ENCODE measurements around the gene CD180.

CD180 gene

DNA sequence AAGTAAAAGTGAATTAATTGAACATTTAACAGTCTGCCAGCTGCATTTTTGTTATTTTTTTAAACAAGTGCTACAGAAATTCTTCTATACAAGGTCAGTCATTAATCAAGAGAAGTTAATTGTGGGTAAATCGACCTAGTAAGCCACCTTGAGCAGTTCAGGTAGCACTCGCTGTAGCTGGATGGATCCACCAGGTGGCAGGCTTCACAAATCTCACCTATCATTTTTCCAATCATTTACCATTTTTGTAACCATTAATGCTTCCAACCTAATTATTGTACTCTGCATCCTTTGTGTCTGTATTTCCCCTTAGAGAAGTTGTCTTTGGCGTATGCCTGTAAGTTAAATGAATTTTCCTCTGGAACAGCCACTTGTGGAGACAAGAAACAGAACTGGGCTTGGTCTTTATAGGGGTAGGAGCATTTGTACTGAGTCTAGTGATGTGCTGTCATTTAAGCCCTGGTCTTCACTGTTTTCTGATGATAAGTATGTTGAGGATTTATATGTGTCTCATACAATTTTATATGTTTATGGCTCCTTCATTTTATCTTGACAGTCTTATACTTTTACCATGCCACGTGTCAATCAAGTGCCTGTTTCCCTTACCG is 39.5 kb downstream of the CD180 start:
- peak; percentile 30 for DNase-seq

DNA sequence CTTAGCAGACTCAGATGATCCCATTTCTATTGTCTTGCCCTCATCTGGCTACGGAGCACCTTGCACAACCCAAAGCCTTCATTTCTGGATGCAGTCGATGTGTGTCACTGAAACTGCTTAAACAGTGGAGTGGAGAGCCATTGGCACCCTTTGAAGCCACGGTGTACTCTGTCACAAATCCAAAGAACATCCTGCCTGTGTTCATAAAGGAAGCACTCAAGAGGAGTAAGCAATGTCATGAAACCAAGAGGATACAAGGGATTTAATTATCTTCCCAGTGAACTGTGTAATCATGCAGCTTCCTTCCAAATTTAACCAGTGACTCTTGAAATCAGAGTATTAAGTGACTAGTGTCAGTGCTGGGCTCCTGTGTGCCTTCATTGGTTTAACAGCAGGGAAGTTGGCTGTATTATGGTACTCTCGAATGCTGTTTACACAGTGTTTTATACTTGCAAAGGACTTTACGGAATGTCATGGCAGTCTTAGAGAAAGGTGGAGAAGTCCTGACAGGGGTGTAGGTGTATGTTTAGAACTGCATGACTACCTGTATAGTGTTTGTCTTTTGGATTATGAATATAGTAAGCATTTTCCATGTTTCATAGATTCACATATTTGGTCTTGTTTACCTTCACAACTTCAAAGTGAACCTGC is 41.9 kb downstream of the CD180 start:
- no peak for DNase-seq

DNA sequence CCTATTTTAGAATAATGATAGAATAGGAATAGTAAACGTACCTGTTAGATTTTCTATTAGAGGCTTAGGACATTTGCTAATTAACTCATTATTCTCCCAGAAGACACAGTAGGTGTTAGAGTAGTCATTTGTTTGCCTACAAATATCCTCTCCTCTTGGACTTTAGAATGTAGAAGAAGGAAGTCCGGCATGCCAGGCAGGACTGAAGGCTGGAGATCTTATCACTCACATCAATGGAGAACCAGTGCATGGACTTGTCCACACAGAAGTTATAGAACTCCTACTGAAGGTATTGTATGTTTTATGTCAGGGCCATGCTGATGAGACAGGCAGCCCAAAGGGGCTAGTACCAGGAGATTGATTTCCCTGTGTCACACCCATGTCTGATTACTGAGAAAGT is 43.3 kb downstream of the CD180 start:
- no peak for DNase-seq

DNA sequence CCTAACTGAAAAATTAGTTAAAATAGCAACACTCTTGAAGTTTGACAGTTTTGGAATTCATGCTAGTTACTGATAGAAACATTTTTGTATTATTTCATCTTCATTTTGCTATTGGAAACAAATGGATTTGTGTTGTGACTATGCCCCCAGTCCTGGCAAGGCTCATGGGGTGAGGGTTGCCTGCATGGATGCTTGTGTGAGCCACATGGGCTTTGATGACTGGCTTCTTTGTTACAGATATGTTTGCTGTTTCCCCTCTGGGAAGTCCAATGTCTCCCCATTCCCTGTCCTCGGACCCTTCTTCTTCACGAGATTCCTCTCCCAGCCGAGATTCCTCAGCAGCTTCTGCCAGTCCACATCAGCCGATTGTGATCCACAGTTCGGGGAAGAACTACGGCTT is 44.2 kb downstream of the CD180 start:
- DNase-seq = no peak

DNA sequence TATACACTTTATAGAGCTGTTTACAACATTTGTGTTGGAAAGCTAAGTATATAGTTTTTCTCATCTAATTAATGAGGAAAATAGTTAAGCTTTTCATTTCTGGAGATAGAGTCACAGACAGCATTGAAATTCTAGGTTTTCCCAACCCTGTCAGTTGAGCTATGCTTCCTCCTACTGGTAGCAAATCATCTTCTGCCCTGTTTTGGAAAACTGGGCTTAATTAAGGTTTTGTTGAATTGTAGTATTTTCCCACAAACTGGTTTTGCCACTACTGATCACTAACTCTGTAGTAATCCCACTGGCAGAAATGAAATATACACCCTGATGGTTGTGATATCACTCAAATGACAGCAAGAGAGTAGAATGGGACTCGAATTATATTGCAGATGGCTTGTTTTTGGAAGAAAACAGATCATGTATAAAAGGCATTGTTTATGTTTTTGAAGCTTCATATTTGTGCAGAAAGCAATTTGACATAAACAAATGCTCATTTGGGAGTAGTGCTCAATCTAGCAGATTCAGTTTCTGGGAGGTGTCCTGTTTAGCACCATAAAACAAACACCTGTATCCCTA is 46.6 kb downstream of the CD180 start:
- DNase-seq = peak; percentile 40

DNA sequence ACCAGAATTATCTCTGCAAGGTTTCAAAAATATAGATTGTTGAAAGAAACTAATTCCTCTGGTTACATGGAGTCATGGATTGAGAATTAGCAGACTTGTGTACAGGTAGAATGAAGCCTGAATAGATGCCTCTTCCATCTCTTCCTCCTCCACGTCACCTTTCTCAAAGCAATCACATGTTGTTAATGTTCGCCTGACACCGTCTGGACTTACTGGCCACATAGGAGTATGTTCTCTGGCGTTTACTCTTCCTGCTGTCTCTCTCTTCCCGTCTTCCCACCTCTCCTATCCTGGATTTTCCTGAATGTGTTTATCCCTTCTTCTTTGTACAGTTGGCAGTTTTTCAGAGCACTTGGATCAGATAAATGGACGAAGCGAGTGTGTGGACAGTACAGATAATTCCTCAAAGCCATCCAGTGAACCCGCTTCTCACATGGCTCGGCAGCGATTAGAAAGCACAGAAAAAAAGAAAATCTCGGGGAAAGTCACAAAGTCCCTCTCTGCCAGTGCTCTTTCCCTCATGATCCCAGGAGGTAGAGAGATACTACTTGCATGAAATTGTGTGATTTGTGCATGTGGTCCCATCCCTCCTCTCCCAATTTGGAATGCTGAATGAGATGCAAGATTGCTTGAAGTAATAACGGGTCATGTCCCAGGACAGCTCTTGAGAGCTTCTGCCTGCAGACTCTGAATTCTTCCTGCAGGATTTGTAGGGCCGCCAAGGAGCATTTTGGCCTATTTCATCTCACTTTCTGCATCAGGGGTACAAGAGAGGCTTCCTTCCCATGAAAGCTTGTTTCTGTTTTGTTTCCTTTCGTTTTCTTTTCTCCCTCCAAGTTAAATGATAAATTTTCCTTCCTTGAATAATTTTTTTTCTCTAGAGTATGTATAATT is 47.3 kb downstream of the CD180 start:
- no peak for DNase-seq

DNA sequence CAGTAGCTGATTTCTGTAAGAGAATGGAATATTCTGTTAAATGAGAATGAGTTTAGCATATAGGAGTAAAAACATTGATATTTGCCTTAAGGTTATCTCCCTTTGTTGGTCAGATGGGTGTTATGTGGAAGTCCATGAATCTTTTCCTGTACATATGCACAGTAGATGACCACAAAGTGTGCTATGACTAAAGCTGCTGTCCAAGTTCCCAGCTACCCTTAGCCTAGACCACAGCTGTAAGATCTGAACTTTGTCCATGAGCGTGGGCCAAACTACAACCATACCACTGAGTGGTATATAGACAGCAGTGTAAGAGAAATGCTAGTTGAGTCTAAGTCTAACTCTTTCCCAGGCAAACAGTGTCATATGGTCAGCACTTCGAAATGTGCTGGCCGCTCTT is 48.8 kb downstream of the CD180 start:
- DNase-seq = peak; percentile 20

DNA sequence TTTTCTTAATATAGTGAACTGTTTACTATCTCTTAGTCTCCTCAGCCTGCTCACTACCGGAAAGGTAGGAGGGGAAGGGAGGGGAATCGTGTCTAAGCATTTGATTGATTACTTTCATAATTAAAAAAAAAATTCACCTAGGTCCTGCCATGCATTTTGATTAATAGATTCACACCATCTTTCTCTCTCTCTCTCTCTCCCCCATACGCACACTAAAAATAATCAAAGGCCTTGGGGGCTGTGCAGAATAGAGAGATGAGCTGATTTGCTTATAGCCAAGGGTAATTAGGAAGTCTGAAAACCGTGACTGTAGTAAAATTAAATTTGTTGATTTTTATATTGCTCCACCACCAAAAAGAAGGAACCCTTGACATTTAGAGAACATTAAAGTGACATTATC is 49.6 kb downstream of the CD180 start:
- no peak for DNase-seq

DNA sequence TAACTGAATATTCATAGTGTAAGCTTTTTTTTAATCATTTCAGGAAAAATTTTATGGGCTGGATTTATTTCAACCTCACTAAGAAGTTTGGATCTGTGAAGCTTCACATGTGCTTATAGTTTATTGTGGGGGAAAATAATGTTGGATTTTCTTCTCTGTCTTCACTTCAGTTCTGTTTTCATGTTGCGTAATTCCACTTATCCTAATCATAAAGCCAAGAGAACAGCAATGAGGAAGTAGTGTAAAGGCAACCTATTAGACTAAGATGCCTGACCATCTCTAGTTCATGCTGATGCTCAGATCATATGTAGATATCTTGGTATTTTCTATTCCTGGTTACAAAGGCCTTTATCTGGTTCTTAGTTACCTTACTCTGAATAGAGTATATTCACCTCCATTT is 50.0 kb downstream of the CD180 start:
- peak; percentile 3 for DNase-seq

DNA sequence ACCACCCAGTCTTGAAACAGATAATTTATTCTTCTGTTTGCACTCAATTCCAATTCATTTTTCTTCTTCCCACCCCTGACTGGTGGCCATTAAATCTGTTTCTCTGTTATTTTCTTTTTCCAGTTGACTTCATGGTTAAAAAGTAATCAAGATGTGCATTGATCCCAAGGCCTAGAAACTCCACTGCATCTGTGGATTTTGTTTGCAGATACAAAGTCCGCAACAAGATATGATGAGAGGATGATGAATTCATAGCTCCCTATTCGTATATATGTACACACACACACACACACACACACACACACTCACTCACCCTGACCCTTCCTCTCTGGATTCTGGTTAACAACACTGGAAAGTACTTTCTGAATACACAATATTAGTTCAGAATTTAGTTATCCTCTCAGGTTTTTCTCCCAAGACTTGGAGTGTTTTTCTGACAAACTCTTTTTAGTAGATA is 52.4 kb downstream of the CD180 start:
- no peak for DNase-seq

DNA sequence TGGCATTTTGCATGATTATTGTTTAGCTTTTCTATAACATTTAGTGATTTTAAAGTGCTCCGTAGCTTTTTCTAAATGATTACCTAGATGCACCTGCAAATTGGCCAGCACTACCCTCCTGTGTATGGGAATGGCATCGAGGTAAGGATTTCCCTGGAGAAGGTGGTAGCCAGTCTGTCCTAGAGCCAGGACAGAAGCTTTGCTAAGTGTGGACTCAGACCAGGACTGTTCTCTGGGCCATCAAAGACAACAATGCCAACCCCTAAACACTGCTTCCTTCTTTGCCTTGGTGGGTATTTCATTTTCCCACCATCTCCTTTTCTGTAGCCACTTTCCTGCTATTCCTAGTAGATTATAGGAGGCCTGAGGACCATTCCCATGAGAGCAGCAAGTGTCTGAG is 53.0 kb downstream of the CD180 start:
- no peak for DNase-seq

DNA sequence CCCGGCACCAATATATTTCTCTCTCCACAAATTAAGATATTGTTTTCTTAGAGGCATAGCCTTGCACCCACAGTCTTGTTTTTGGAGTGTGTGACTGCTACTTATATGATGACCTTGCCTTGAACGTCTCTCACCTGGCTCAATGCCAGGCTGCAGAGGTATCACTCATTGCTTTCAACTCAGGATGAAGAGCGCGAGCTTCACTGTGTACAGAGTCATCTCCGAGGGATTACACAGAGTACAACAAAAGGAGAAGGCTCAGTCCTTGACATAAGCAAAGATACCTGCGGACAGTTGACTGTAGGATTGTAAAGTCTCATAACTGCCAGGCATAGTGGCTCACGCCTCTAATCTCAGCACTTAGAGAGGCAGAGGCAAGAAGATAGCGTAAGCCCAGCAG is 53.8 kb downstream of the CD180 start:
- no peak for DNase-seq

DNA sequence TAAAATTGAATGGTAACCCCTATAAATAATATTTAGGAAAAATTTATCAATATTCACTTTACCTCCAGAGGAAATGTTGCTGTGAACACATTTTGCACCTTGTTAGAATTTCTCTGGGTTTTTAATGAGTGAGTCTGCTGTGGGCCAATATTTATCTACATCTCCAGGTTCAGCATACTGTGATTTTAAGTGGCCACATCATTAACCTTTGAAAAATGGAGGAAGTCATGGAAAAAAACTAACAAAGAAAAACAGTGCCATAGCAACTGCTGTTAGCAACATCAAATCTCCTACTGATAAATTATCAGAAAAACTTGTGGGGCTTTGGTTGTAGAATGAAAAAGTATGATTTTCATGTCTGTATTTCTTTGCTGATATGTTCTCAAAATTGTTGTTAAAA is 55.0 kb downstream of the CD180 start:
- DNase-seq = no peak

DNA sequence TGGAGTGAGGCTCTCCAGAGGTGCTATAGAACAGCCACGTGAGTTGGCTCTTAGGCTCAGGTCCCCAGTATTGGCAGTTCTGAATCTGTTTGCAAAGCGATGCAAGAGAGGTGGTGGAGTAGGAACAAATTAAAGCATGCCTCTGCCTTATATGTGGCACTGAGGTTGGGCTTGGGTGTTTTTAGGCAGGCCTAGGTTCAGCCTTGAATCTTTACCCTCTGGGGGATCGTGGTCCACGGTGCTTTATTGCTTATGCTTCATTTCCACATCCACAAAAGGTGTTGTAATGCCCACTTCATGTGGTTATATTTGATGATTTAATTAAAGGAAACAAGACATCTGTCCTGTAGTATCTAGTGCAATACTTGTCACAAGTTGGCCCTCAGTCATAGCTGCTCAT is 56.2 kb downstream of the CD180 start:
- no peak for DNase-seq

DNA sequence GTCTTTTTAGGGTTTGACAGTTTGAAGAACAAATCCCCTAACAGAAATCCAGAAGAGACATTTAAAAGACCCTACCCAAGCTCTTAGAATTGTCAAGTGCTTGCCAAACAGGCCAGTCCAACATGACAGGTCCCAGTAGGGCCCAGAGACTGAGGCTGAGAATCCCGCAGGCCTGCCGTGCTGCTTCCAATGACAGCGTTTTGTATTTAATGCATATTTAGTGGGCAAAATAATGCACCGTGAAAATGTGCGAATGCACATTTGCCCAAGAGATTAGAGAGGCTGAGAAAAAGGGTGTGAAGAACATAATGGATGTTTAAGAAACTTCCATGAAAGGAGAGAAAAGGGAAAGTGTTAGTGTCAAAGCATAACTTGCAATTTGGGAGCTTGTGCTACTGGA is 57.6 kb downstream of the CD180 start:
- DNase-seq = no peak

DNA sequence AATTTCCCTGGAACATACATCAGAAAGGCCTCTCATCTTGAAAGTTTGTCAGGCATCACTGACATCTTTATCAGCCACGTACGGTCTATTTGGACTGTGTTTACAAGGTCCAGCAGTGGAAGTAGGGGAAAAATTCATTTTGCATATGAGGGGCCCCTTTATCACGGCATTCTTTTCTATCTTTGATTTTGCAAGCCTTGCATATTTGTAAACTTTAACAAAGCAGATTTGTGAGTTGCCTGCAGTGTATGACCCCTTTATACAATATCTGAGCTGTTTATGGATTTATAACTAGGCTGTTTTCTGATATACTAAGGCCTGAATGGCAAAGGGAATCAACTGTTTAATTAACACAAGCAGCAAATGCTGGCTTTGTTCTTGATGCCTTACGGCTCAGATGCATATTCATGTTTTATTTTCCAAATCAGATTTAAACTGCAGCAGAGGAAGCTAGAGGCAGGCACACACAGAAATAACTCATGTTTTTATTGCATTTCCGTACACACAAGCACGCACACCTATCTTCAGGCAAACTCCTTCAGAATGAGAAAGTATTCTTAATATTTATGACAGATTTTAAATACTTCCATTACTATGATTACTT is 61.1 kb downstream of the CD180 start:
- no peak for DNase-seq

DNA sequence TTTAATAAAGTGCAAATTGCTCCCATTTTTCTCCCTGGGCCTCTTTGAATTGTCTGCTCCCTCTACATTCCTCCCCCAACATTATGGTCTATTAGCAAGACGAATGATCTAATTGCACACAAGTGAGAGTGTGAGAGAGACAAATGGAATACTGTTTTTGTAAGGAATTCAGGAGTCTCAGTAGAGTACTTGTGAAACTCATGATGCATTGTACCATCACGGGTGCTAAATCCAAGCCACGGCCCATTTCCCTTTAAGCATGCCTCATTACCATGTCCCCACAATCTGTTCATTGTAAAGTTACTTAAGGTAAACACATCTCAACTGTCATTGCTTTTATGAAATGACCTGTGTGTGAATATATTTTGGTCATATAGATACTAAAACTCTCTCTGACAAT is 62.8 kb downstream of the CD180 start:
- DNase-seq = no peak

DNA sequence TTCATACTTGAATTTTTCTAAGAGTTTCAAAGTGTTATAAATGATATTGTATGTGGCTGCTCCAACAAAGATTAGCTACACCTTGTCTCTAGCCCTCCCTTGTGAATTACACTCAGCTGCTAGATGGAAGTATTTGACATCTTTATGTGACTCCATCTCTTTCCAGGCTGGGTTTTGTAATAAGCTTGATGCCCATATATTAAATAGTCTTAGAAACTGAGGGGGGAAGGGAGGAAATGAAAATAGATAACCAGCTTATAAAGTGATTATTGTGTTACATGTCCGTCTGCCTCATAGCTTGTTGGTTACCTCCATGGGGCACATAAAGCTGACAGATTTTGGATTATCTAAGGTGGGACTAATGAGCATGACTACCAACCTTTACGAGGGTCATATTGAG is 63.4 kb downstream of the CD180 start:
- DNase-seq = no peak

DNA sequence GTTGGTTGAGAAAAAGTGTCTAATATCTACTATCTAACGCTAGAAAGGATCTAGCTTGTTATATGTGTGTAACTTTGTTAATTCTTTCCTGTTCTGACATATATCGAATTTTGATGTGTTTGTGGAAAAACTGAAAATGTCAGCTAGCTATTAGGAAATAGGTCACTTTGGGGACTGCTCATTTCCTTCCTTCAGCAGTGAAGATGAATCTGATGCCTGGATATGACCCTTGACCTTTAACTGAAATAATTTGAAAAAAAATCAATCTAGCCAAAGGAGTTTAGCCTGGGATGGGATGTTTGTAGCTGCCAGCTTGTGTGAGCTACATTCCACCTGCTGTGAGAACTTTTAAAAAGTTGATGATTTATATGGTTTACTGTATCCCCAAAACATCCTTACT is 66.8 kb downstream of the CD180 start:
- no peak for DNase-seq
